ENCODE measurements around the gene SIRPA.
A peak's percentile ranks its signal among the peaks of the same experiment; 100 is the strongest.

SIRPA gene

GRCh38 chr20:1939270-1939595, 44.0 kb downstream of the SIRPA start:
- H3K27ac ChIP-seq, result peak overlapping the region; percentile 43
- ChIA-PET CTCF (interaction anchor here (0.6 kb wide), 1 partner anchor 136 kb away, joined by 3 read pairs; no protein-coding TSS in a partner anchor), POLR2A (ENCODE audit: low non-redundant PET) (no interaction called here)
- no peak for DNase-seq (ENCODE audit: low spot score)
- no peak for TF ChIP-seq CTCF (conservative IDR thresholded peaks at IDR 0.05; ENCODE audit: low read depth)

- POLR2A ChIA-PET (ENCODE audit: low non-redundant PET), result no interaction called here
- H3K27ac ChIP-seq, result peak overlapping the region; percentile 88
- CTCF ChIA-PET, result interaction anchor here (0.5 kb wide), 1 partner anchor 67 kb away, joined by 3 read pairs; no protein-coding TSS in a partner anchor
- DNase-seq (ENCODE audit: low spot score), result no peak
- no peak for TF ChIP-seq CTCF (conservative IDR thresholded peaks at IDR 0.05; ENCODE audit: low read depth)
Observed at GRCh38 chr20:1940581-1940980, 45.4 kb downstream of the SIRPA start.

- peak; percentile 98 for DNase-seq (ENCODE audit: low spot score)
- H3K27ac ChIP-seq, result peak overlapping the region; percentile 88
- POLR2A ChIA-PET (ENCODE audit: low non-redundant PET), result no interaction called here
- no peak for TF ChIP-seq CTCF (conservative IDR thresholded peaks at IDR 0.05; ENCODE audit: low read depth)
- CTCF ChIA-PET, result interaction anchor here (0.5 kb wide), 1 partner anchor 454 kb away, joined by 3 read pairs; no protein-coding TSS in a partner anchor
Observed at GRCh38 chr20:1941226-1941625, 46.0 kb downstream of the SIRPA start.

GRCh38 chr20:1942061-1942460, 46.9 kb downstream of the SIRPA start:
- TF ChIP-seq CTCF (conservative IDR thresholded peaks at IDR 0.05; ENCODE audit: low read depth), result no peak
- DNase-seq (ENCODE audit: low spot score), result no peak
- CTCF ChIA-PET, result interaction anchor here (0.5 kb wide), 1 partner anchor 24 kb away, joined by 3 read pairs; no protein-coding TSS in a partner anchor
- POLR2A ChIA-PET (ENCODE audit: low non-redundant PET), result no interaction called here
- H3K27ac ChIP-seq, result peak overlapping the region; percentile 88

- TF ChIP-seq CTCF (conservative IDR thresholded peaks at IDR 0.05; ENCODE audit: low read depth), result no peak
- H3K27ac ChIP-seq, result peak overlapping the region; percentile 88
- ChIA-PET CTCF (interaction anchor here (0.5 to 0.6 kb wide), 2 partner anchors 23 to 24 kb away, joined by 3 read pairs; no protein-coding TSS in a partner anchor), POLR2A (ENCODE audit: low non-redundant PET) (no interaction called here)
- no peak for DNase-seq (ENCODE audit: low spot score)
Observed at GRCh38 chr20:1942486-1943274, 47.5 kb downstream of the SIRPA start.

- TF ChIP-seq CTCF (conservative IDR thresholded peaks at IDR 0.05; ENCODE audit: low read depth), result no peak
- ChIA-PET POLR2A (ENCODE audit: low non-redundant PET) (interaction anchor here (1.0 kb wide), 1 partner anchor 9 kb away, joined by 3 read pairs; no protein-coding TSS in a partner anchor), CTCF (interaction anchor here (0.6 to 0.9 kb wide), 3 partner anchors 9 to 166 kb away, joined by 3 to 4 read pairs (median 4); no protein-coding TSS in a partner anchor)
- H3K27ac ChIP-seq, result peak overlapping the region; percentile 88
- DNase-seq (ENCODE audit: low spot score), result peak; percentile 68
Observed at GRCh38 chr20:1943275-1944002, 48.2 kb downstream of the SIRPA start.

All from RWPE1 (cell line).